ENCODE measurements around the gene TNIP2.

TNIP2 gene

DNA sequence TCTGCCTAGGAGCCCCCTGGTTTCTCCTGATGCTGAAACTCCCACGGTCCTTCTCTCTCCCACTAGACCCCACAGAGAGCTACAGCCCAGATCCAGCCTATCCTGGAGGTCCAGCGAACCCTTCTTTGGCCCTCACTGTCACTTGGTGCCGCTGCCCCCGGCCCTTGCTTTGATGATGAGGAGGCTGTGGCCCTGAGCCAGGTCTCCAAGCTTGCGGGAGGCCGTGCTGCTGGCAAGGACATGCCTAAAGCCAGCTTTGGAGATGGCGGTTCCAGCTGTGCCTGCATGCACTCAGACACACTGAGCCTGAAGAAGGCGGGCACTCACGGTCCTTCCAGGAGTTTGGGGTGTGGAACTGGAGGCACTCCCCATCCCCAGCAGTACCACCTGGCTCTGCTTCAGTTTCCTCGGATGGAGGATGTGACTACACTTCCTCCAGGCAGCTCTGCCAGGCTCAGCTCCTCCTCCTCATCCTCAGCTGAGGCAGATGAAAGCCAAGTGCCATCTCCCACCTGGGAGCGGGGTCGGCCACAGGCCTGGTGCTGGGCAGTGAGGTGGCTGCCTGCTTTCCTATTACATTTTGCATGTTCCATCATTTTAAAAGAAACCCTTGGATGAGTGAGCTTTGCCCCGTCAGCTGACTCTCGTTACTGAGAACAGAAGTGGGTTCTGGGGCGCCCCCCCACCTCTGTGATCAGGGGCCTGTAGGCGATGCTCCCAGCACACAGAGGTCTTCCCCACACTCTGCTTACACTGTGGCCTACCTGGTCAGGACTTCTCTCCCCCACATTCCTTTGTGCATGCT, 9.0 kb downstream of the TNIP2 start:
- no peak for ATAC-seq
- TF ChIP-seq ZFP3 (CRISPR knock-in tag; IDR thresholded peaks at IDR 0.05), result no peak
- TF ChIP-seq, protein P1, sequence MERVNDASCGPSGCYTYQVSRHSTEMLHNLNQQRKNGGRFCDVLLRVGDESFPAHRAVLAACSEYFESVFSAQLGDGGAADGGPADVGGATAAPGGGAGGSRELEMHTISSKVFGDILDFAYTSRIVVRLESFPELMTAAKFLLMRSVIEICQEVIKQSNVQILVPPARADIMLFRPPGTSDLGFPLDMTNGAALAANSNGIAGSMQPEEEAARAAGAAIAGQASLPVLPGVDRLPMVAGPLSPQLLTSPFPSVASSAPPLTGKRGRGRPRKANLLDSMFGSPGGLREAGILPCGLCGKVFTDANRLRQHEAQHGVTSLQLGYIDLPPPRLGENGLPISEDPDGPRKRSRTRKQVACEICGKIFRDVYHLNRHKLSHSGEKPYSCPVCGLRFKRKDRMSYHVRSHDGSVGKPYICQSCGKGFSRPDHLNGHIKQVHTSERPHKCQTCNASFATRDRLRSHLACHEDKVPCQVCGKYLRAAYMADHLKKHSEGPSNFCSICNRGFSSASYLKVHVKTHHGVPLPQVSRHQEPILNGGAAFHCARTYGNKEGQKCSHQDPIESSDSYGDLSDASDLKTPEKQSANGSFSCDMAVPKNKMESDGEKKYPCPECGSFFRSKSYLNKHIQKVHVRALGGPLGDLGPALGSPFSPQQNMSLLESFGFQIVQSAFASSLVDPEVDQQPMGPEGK (CRISPR knock-in tag; IDR thresholded peaks at IDR 0.05; ENCODE audit: borderline replicate concordance), result no peak
- TF ChIP-seq, protein P2, sequence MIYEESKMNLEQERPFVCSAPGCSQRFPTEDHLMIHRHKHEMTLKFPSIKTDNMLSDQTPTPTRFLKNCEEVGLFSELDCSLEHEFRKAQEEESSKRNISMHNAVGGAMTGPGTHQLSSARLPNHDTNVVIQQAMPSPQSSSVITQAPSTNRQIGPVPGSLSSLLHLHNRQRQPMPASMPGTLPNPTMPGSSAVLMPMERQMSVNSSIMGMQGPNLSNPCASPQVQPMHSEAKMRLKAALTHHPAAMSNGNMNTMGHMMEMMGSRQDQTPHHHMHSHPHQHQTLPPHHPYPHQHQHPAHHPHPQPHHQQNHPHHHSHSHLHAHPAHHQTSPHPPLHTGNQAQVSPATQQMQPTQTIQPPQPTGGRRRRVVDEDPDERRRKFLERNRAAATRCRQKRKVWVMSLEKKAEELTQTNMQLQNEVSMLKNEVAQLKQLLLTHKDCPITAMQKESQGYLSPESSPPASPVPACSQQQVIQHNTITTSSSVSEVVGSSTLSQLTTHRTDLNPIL (CRISPR knock-in tag; IDR thresholded peaks at IDR 0.05; ENCODE audit: low read depth), result no peak
- no peak for TF ChIP-seq OSR1 (CRISPR knock-in tag; IDR thresholded peaks at IDR 0.05)
- no peak for TF ChIP-seq PPARA (CRISPR knock-in tag; IDR thresholded peaks at IDR 0.05; ENCODE audit: borderline replicate concordance)
- TF ChIP-seq ZNF70 (CRISPR knock-in tag; IDR thresholded peaks at IDR 0.05), result no peak
- TF ChIP-seq RARB (CRISPR knock-in tag; IDR thresholded peaks at IDR 0.05), result no peak
- TF ChIP-seq SNAI2 (CRISPR knock-in tag; IDR thresholded peaks at IDR 0.05), result no peak

DNA sequence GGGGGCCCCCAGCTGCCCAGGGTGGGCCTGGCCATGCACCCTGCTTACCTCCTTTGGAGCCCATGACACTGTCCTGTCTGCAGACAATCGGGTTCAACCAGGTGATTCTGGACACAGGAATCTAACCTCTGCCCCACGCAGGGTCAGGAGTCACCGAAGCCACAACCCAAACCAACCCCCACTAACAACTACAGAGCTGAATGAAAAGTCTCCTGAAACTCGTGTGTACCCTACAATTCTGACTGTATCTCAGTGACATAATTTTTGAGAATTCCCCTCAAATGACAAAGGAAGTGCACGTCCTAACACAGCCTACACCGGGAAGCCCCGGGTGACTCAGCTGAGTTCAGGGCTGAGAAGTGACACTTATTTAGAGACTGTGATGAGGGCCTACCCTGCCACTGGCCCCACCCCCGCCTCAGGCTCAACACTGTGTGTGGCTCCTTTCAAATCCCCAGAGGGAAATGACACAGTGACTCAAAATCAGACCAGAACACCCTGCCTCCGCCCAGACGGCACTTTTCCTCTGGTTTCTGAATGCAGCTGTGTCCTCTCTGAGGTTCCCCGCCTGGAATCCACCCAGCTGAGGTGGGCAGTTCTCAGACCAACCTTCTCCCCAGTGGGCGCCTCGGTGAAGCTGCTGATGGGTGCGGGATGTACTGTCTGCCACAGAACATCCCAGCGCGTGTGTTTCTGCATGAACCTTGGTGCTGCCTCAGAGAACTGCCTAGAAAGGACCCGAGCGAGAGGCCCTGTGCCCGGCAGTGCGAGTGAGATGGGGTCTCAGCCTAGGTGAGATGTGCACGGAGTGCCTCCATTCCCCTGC, 9.9 kb downstream of the TNIP2 start:
- TF ChIP-seq ZFP3 (CRISPR knock-in tag; IDR thresholded peaks at IDR 0.05), result no peak
- ATAC-seq, result peak; percentile 38

DNA sequence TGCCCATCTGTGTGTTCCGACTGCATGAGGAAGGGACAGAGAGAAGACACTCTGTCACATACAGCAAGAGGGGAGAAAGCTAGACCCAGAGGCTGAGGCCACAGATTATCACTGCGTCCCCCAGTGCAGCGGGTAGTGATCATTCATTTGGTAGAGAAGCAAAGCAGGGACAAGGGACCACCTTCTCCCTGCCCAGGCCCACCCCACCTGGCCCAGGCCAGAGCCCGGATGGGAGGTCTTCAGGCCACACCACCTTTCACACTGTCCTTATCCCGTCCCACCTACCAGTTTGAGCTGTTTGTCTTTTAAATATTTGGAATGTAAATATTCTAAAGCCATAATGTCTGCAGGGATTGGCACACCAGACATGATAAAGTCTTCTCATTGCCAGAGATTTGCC, 10.6 kb downstream of the TNIP2 start:
- no peak for TF ChIP-seq ZNF8 (CRISPR knock-in tag; IDR thresholded peaks at IDR 0.05)
- TF ChIP-seq, protein P1 (CRISPR knock-in tag; IDR thresholded peaks at IDR 0.05; ENCODE audit: borderline replicate concordance), result no peak
- no peak for ATAC-seq

DNA sequence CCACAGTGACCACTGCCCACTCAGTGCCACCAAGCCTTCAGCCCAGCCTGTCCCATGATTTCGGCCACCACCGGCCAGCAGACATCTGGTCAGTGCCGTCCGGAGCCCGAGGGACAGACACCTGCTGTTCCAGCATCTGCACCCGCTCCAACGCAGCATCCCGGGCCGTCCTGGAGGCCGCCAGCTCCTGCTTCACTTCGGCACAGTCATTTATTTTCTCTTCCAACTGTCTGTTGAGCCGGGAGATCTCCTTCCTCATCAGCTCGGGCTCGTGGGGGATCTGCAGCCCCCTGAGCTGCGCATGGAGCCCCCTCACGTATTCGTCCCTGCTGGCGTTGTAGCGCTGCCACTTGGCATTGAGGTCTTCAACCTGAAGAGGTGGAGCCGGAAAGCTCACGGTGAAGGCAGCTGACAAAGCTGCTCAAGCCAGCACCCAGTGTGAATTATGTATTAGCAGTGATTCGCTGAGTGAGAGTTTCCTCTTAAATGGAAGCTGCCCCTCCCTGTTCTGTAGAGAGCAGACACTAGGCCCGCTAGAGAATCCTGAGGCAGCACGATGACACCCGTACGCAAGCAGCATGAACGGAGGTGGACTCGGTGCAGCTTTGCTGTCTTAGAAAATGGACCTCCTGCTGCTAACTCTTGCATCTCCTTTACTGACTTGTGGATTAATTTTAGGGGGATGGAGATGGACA, 11.4 kb downstream of the TNIP2 start:
- ATAC-seq, result no peak
- no peak for TF ChIP-seq SNAI2 (CRISPR knock-in tag; IDR thresholded peaks at IDR 0.05)
- TF ChIP-seq PPARA (CRISPR knock-in tag; IDR thresholded peaks at IDR 0.05; ENCODE audit: borderline replicate concordance), result no peak
- TF ChIP-seq BACH2 (CRISPR knock-in tag; IDR thresholded peaks at IDR 0.05; ENCODE audit: borderline replicate concordance), result no peak
- TF ChIP-seq, protein P3, sequence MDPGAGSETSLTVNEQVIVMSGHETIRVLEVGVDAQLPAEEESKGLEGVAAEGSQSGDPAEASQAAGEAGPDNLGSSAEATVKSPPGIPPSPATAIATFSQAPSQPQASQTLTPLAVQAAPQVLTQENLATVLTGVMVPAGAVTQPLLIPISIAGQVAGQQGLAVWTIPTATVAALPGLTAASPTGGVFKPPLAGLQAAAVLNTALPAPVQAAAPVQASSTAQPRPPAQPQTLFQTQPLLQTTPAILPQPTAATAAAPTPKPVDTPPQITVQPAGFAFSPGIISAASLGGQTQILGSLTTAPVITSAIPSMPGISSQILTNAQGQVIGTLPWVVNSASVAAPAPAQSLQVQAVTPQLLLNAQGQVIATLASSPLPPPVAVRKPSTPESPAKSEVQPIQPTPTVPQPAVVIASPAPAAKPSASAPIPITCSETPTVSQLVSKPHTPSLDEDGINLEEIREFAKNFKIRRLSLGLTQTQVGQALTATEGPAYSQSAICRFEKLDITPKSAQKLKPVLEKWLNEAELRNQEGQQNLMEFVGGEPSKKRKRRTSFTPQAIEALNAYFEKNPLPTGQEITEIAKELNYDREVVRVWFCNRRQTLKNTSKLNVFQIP (CRISPR knock-in tag; IDR thresholded peaks at IDR 0.05; ENCODE audit: borderline replicate concordance, low read depth), result no peak
- TF ChIP-seq, protein P4, sequence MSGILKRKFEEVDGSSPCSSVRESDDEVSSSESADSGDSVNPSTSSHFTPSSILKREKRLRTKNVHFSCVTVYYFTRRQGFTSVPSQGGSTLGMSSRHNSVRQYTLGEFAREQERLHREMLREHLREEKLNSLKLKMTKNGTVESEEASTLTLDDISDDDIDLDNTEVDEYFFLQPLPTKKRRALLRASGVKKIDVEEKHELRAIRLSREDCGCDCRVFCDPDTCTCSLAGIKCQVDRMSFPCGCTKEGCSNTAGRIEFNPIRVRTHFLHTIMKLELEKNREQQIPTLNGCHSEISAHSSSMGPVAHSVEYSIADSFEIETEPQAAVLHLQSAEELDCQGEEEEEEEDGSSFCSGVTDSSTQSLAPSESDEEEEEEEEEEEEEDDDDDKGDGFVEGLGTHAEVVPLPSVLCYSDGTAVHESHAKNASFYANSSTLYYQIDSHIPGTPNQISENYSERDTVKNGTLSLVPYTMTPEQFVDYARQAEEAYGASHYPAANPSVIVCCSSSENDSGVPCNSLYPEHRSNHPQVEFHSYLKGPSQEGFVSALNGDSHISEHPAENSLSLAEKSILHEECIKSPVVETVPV (CRISPR knock-in tag; IDR thresholded peaks at IDR 0.05), result no peak
- TF ChIP-seq TOX (CRISPR knock-in tag; IDR thresholded peaks at IDR 0.05; ENCODE audit: borderline replicate concordance), result no peak
- no peak for TF ChIP-seq ZFP3 (CRISPR knock-in tag; IDR thresholded peaks at IDR 0.05)
- TF ChIP-seq ZFP30 (CRISPR knock-in tag; IDR thresholded peaks at IDR 0.05), result no peak
- no peak for TF ChIP-seq OSR1 (CRISPR knock-in tag; IDR thresholded peaks at IDR 0.05)
- no peak for TF ChIP-seq GLIS3 (CRISPR knock-in tag; IDR thresholded peaks at IDR 0.05)
- TF ChIP-seq RARB (CRISPR knock-in tag; IDR thresholded peaks at IDR 0.05), result no peak
- TF ChIP-seq CSDC2 (CRISPR knock-in tag; IDR thresholded peaks at IDR 0.05), result no peak
- TF ChIP-seq ZNF8 (CRISPR knock-in tag; IDR thresholded peaks at IDR 0.05), result no peak
- no peak for TF ChIP-seq ZNF565 (CRISPR knock-in tag; conservative IDR thresholded peaks at IDR 0.05; ENCODE audit: low read depth)
- TF ChIP-seq, protein P5, sequence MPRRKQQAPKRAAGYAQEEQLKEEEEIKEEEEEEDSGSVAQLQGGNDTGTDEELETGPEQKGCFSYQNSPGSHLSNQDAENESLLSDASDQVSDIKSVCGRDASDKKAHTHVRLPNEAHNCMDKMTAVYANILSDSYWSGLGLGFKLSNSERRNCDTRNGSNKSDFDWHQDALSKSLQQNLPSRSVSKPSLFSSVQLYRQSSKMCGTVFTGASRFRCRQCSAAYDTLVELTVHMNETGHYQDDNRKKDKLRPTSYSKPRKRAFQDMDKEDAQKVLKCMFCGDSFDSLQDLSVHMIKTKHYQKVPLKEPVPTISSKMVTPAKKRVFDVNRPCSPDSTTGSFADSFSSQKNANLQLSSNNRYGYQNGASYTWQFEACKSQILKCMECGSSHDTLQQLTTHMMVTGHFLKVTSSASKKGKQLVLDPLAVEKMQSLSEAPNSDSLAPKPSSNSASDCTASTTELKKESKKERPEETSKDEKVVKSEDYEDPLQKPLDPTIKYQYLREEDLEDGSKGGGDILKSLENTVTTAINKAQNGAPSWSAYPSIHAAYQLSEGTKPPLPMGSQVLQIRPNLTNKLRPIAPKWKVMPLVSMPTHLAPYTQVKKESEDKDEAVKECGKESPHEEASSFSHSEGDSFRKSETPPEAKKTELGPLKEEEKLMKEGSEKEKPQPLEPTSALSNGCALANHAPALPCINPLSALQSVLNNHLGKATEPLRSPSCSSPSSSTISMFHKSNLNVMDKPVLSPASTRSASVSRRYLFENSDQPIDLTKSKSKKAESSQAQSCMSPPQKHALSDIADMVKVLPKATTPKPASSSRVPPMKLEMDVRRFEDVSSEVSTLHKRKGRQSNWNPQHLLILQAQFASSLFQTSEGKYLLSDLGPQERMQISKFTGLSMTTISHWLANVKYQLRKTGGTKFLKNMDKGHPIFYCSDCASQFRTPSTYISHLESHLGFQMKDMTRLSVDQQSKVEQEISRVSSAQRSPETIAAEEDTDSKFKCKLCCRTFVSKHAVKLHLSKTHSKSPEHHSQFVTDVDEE (CRISPR knock-in tag; IDR thresholded peaks at IDR 0.05), result no peak
- no peak for TF ChIP-seq ESRRG (CRISPR knock-in tag; IDR thresholded peaks at IDR 0.05)

Data from SK-N-SH treated with all-trans-retinoic acid at 6 μM for 48 hours (cell line).